Measurements from ENCODE around the gene KRTAP9-6.
"Not testable (repeated sequence)": the region's sequence is repeated elsewhere in the genome, so short reads cannot be mapped to it uniquely, and the experiment has no call there.

- TF ChIP-seq SMC3 (conservative IDR thresholded peaks at IDR 0.05; ENCODE audit: poor library complexity); CTCF (IDR thresholded peaks at IDR 0.05; ENCODE audit: poor library complexity, severe bottlenecking); TAF1 (IDR thresholded peaks at IDR 0.05; ENCODE audit: low read depth); REST (IDR thresholded peaks at IDR 0.05; ENCODE audit: borderline replicate concordance); EZH2 (IDR thresholded peaks at IDR 0.05; ENCODE audit: borderline replicate concordance, insufficient read depth, low read length, poor library complexity, severe bottlenecking); EP300 (conservative IDR thresholded peaks at IDR 0.05; ENCODE audit: poor library complexity, severe bottlenecking); RAD21 (conservative IDR thresholded peaks at IDR 0.05); POLR2AphosphoS5 (IDR thresholded peaks at IDR 0.05): not testable (repeated sequence)
Observed at GRCh38 chr17:41232399-41233105, 32.6 kb upstream of the KRTAP9-6 start, which contains the start of gene KRTAP9-3.

All from neural cell (in vitro differentiated cells).